IMR-90 (cell line): ENCODE results near the gene SLC25A25. TPM values are rescaled to one million over a fixed set of nuclear protein-coding genes. Genes with fewer than 3 reads are reported as not detected.

Experiments used
- ATAC-seq: fragments of 200-7000 bp; cut with Tn5 transposase; 2 replicates; pipeline ENCODE4 v1.9.1; 2020; ENCODE audit warnings: low read depth, mild to moderate bottlenecking, moderate library complexity
- BruUV-seq: library from RNA; stranded (reverse); fragments of 400-500 nt; replicated peaks from 2 replicates; lab custom pipeline; 2021; lab: Mats Ljungman, UMichigan
- CTCF ChIA-PET: fragments of 300-600 bp; formaldehyde crosslinking; extraction: SDS; loops from one replicate; lab custom pipeline; 2021; ENCODE audit warnings: antibody characterized with exemption; lab: Yijun Ruan, JAX
- POLR2A ChIA-PET: fragments of 300-600 bp; sonication (Branson Sonifier 250); formaldehyde crosslinking; loops from one replicate; lab custom pipeline; 2022; ENCODE audit warnings: antibody characterized with exemption; ENCODE audit not compliant: unreplicated experiment; lab: Charles Lee
- DNase-seq: peaks from one replicate; pipeline ENCODE4 v3.0.0; 2013
- H2AFZ ChIP-seq: replicated peaks from 2 replicates; pipeline ENCODE3; 2013; ENCODE audit warnings: low read length, mild to moderate bottlenecking; ENCODE audit not compliant: poor library complexity
- H2AK5ac ChIP-seq: 2 replicates; pipeline ENCODE4 v1.6.1; 2013; ENCODE audit warnings: low read depth, low read length, inconsistent platforms
- H2AK9ac ChIP-seq: replicated peaks from 2 replicates; pipeline ENCODE3; 2013; ENCODE audit warnings: mild to moderate bottlenecking, low read depth, low read length, moderate library complexity; ENCODE audit not compliant: poor library complexity
- H2BK120ac ChIP-seq: 2 replicates; pipeline ENCODE4 v1.6.1; 2013; ENCODE audit warnings: low read depth, low read length, inconsistent platforms
- H2BK15ac ChIP-seq: 3 replicates; pipeline ENCODE4 v1.6.1; 2013; ENCODE audit warnings: low read depth, low read length, inconsistent platforms
- H2BK20ac ChIP-seq: 2 replicates; pipeline ENCODE4 v1.6.1; 2013; ENCODE audit warnings: low read depth, mild to moderate bottlenecking, inconsistent platforms, low read length, moderate library complexity
- H2BK5ac ChIP-seq: 2 replicates; pipeline ENCODE4 v1.6.1; 2013; ENCODE audit warnings: mild to moderate bottlenecking, low read depth, low read length, inconsistent platforms; ENCODE audit not compliant: poor library complexity, severe bottlenecking
- H3K14ac ChIP-seq: replicated peaks from 2 replicates; pipeline ENCODE4 v1.6.1; 2013; ENCODE audit warnings: low read depth, low read length, inconsistent platforms
- H3K18ac ChIP-seq: 2 replicates; pipeline ENCODE4 v1.6.1; 2013; ENCODE audit warnings: low read depth, low read length, control low read depth
- H3K23ac ChIP-seq: 2 replicates; pipeline ENCODE4 v1.6.1; 2013; ENCODE audit warnings: low read depth, low read length, inconsistent platforms
- H3K27ac ChIP-seq: 2 replicates; pipeline ENCODE4 v1.5.1; 2013; ENCODE audit warnings: mild to moderate bottlenecking, control low read depth, low read length; ENCODE audit not compliant: insufficient read depth
- H3K27me3 ChIP-seq: 2 replicates; pipeline ENCODE4 v1.6.1; 2013; ENCODE audit warnings: low read length; ENCODE audit not compliant: control insufficient read depth, insufficient read depth
- H3K36me3 ChIP-seq: 2 replicates; pipeline ENCODE4 v1.6.1; 2013; ENCODE audit warnings: low read length, mixed read lengths; ENCODE audit not compliant: control insufficient read depth, insufficient read depth
- H3K4ac ChIP-seq: 2 replicates; pipeline ENCODE4 v1.6.1; 2013; ENCODE audit warnings: low read depth, low read length, inconsistent platforms
- H3K4me1 ChIP-seq: 2 replicates; pipeline ENCODE4 v1.6.1; 2013; ENCODE audit warnings: low read length, mixed read lengths; ENCODE audit not compliant: control insufficient read depth, insufficient read depth
- H3K4me2 ChIP-seq: 2 replicates; pipeline ENCODE4 v1.6.1; 2013; ENCODE audit warnings: low read depth, mild to moderate bottlenecking, control low read depth, low read length, moderate library complexity
- H3K4me3 ChIP-seq: 2 replicates; pipeline ENCODE4 v1.5.1; 2013; ENCODE audit warnings: low read depth, mild to moderate bottlenecking, control low read depth, low read length, moderate library complexity; ENCODE audit not compliant: insufficient read depth
- H3K56ac ChIP-seq: 2 replicates; pipeline ENCODE4 v1.6.1; 2013; ENCODE audit warnings: low read length, inconsistent platforms; ENCODE audit not compliant: insufficient read depth; ENCODE audit errors: extremely low read depth
- H3K79me1 ChIP-seq, 2 experiments: 2 replicates each; pipeline ENCODE4 v1.6.1; 2013; ENCODE audit warnings: low read length in 2 of 2, inconsistent platforms in 1 of 2, low read depth in 1 of 2
- H3K9ac ChIP-seq: 2 replicates; pipeline ENCODE4 v1.6.1; 2013; ENCODE audit warnings: low read depth, low read length, control low read depth
- H3K9me1 ChIP-seq: 2 replicates; pipeline ENCODE4 v1.6.1; 2013; ENCODE audit warnings: low read length, inconsistent platforms; ENCODE audit not compliant: insufficient read depth
- H3K9me3 ChIP-seq: 2 replicates; pipeline ENCODE4 v1.6.1; 2013; ENCODE audit warnings: low read length; ENCODE audit not compliant: control insufficient read depth, insufficient read depth
- H4K20me1 ChIP-seq: 2 replicates; pipeline ENCODE4 v1.6.1; 2013; ENCODE audit warnings: low read length, inconsistent platforms; ENCODE audit not compliant: insufficient read depth
- H4K5ac ChIP-seq: 2 replicates; pipeline ENCODE4 v1.6.1; 2013; ENCODE audit warnings: mild to moderate bottlenecking, low read depth, low read length, control low read depth
- H4K8ac ChIP-seq, 2 experiments: 2 replicates each; pipeline ENCODE4 v1.6.1; 2013; ENCODE audit warnings: low read depth in 2 of 2, low read length in 2 of 2, control low read depth in 1 of 2, inconsistent platforms in 1 of 2
- H4K91ac ChIP-seq: 2 replicates; pipeline ENCODE4 v1.6.1; 2013; ENCODE audit warnings: low read depth, low read length, inconsistent platforms; ENCODE audit not compliant: insufficient read depth
- BHLHE40 ChIP-seq: fragments of 150-350 bp; IDR thresholded peaks from 2 replicates; pipeline ENCODE4 v1.6.1; 2016; ENCODE audit warnings: mild to moderate bottlenecking, low read depth, low read length
- CEBPB ChIP-seq: IDR thresholded peaks from 2 replicates; pipeline ENCODE4 v1.6.1; 2012; ENCODE audit warnings: low read depth, low read length, improper control_type of control experiment
- MAZ ChIP-seq: IDR thresholded peaks from 2 replicates; pipeline ENCODE4 v1.6.1; 2012; ENCODE audit warnings: low read depth, mild to moderate bottlenecking, low read length, improper control_type of control experiment, moderate library complexity, borderline replicate concordance
- MXI1 ChIP-seq: IDR thresholded peaks from 2 replicates; pipeline ENCODE4 v1.6.1; 2012; ENCODE audit warnings: low read depth, mild to moderate bottlenecking, low read length, moderate library complexity, borderline replicate concordance
- NFE2L2 ChIP-seq: fragments of 150-350 bp; IDR thresholded peaks from 2 replicates; pipeline ENCODE4 v1.6.1; 2016; ENCODE audit warnings: low read depth, mild to moderate bottlenecking, low read length
- POLR2A ChIP-seq: IDR thresholded peaks from 2 replicates; pipeline ENCODE4 v1.6.1; 2012; ENCODE audit warnings: mild to moderate bottlenecking, low read depth, low read length
- RAD21 ChIP-seq: IDR thresholded peaks from 2 replicates; pipeline ENCODE4 v1.6.1; 2012; ENCODE audit warnings: low read length, improper control_type of control experiment
- RFX5 ChIP-seq: IDR thresholded peaks from 2 replicates; pipeline ENCODE4 v1.8.0; 2012; ENCODE audit warnings: low read depth, mild to moderate bottlenecking, low read length, moderate library complexity
- WGBS, 2 experiments: methylation state at CpG; one replicate each; pipeline versions ENCODE4 v1.1.5 to v1.1.7; 2013; ENCODE audit warnings: missing lambda C conversion rate in 2 of 2; ENCODE audit not compliant: insufficient read length in 1 of 2; ENCODE audit errors: extremely low coverage in 2 of 2; 5-methylcytosine and 5-hydroxymethylcytosine counted together
- dilution Hi-C: fragments of 300-500 bp; cut with HindIII; formaldehyde crosslinking; loops from one replicate; pipeline ENCODE4 v1.14.3; 2018; ENCODE audit warnings: low sequenced_read_pairs; ENCODE audit not compliant: unreplicated experiment
- in situ Hi-C: fragments of 300-500 bp; cut with MboI; formaldehyde crosslinking; loops from 3 replicates; pipeline ENCODE4 v1.14.3; 2019; ENCODE audit warnings: low sequenced_read_pairs, inconsistent platforms, mixed read lengths
- intact Hi-C: fragments of 100-400 bp; cut with micrococcal nuclease; formaldehyde crosslinking; loops from 2 replicates; pipeline ENCODE4 v1.10.0; 2022
- polyA plus RNA-seq, 3 experiments: library from polyadenylated mRNA; depleted of rRNA; stranded (reverse); fragments of >200 nt; gene quantifications; 2 replicates each; pipeline ENCODE4 v1.2.3, GENCODE V29; 2012; ENCODE audit warnings: low replicate concordance in 1 of 3
- total RNA-seq: library from RNA; depleted of rRNA; stranded (reverse); fragments of >200 nt; gene quantifications from 2 replicates; pipeline ENCODE4 v1.2.3, GENCODE V29; 2012
- TF ChIP-seq, protein P1 (sequence below): fragments of 150-350 bp; IDR thresholded peaks from 2 replicates; pipeline ENCODE4 v1.6.1; 2017; ENCODE audit warnings: mild to moderate bottlenecking, antibody characterized with exemption, low read length, low read depth

SLC25A25 gene
- total and polyA plus RNA-seq, 2 of the 4 experiments (the other 2 are of a cell fraction) = 14.0 to 17.9 TPM

DNA sequence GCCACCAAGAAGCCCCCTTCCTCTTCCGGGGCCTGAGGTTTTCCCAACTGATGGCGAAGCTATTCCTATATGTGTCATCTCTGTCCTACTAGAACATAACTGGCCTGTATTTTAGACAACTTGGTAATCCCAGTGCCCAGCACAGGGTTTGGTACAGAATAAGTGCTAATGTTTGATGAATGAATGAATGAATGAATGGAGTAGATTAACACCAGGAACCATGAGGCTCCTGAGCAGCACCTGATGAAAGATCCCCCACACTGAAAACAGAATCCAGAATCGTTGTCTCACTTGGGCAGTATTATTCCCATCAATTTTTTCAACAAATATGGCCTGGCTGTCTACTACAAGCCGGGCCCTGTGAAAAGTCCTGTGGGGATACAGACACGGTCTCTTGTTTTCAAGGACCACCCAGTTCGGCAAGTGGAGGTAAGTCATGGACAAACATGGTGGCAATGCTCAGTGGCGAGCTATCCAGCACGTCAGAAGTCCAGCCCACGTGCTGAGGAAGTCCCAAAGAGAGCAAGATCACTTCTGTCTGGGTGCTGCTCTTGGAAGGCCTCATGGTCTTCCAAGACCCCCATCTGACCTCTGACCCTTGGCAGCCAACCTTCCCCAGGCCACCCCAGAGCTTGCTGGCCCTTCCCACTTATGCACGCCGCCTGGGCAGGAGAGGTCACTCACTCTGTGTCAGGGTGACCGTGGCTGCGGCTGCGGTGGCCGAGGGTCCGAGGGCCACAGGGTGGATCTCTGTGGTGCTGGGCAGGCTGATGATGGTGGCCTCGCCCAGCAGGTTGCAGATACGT lies 1.9 kb upstream of the SLC25A25 start:
- H3K56ac ChIP-seq = no peak overlapping the region
- in situ Hi-C loops = no loop called here
- H2AFZ ChIP-seq = peak overlapping the region; percentile 86
- peak overlapping the region; percentile 97; the same call in 1 of the 2 replicates for H3K14ac ChIP-seq
- dilution Hi-C loops = no loop called here
- H3K4ac ChIP-seq = peak overlapping the region; percentile 91
- no peak overlapping the region for H3K23ac ChIP-seq
- H3K27me3 ChIP-seq = no peaks in the 10 kb centered on the region
- H2BK120ac ChIP-seq = no peak overlapping the region
- TF ChIP-seq RAD21 = no peak
- TF ChIP-seq RFX5 = no peak
- TF ChIP-seq CEBPB = no peak
- TF ChIP-seq BHLHE40 = no peak
- no peak for TF ChIP-seq POLR2A
- TF ChIP-seq MAZ = no peak
- TF ChIP-seq, protein P1, sequence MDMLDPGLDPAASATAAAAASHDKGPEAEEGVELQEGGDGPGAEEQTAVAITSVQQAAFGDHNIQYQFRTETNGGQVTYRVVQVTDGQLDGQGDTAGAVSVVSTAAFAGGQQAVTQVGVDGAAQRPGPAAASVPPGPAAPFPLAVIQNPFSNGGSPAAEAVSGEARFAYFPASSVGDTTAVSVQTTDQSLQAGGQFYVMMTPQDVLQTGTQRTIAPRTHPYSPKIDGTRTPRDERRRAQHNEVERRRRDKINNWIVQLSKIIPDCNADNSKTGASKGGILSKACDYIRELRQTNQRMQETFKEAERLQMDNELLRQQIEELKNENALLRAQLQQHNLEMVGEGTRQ = no peak
- TF ChIP-seq MXI1 = no peak
- no peak for TF ChIP-seq NFE2L2
- H2BK5ac ChIP-seq = peak overlapping the region; percentile 64
- BruUV-seq = no TSS peak
- H2BK20ac ChIP-seq = no peak overlapping the region
- peak overlapping the region; percentile 44 for H3K4me3 ChIP-seq
- peak overlapping the region; percentile 89 to 94; a peak in 3 of 4 replicates for H4K8ac ChIP-seq
- intact Hi-C loops = no loop called here
- peaks cover 22 to 41% of the 10 kb centered on the region in 2 experiments for H3K79me1 ChIP-seq
- H3K4me2 ChIP-seq = peak overlapping the region; percentile 81
- ATAC-seq = no peak
- peak overlapping the region; percentile 83 for H4K5ac ChIP-seq
- peak overlapping the region; percentile 100 for H2AK9ac ChIP-seq
- peaks cover 15% of the 10 kb centered on the region; the same call in 1 of the 2 replicates for H3K36me3 ChIP-seq
- H3K4me1 ChIP-seq = peaks cover 10% of the 10 kb centered on the region
- DNase-seq = no peak
- peak overlapping the region; percentile 90 for H2AK5ac ChIP-seq
- peak overlapping the region; percentile 46; the same call in 1 of the 2 replicates for H4K91ac ChIP-seq
- H3K9me1 ChIP-seq = peaks cover 12% of the 10 kb centered on the region
- CTCF ChIA-PET = no interaction called here
- no peak overlapping the region for H3K18ac ChIP-seq
- no peaks in the 10 kb centered on the region for H3K9me3 ChIP-seq
- H3K27ac ChIP-seq = no peak overlapping the region; the same call in 1 of the 2 replicates
- no peaks in the 10 kb centered on the region for H4K20me1 ChIP-seq
- H3K9ac ChIP-seq = no peak overlapping the region
- POLR2A ChIA-PET = no interaction called here
- 99% methylated on average over 8 of the region's 18 CpGs; no CpG with 5 or more reads in 1 of the 2 experiments for WGBS, 2 experiments
- H2BK15ac ChIP-seq = no peak overlapping the region
